Osteoblast (primary cell): ENCODE data around the gene WIPF3. TPM values are rescaled to one million over a fixed set of nuclear protein-coding genes. Genes with fewer than 3 reads are reported as not detected.

Source experiments
- DNase-seq: peaks from one replicate; pipeline ENCODE4 v3.0.0; 2011; ENCODE audit warnings: low spot score, mixed read lengths; ENCODE audit not compliant: insufficient read length; ENCODE audit errors: missing footprints
- H2AFZ ChIP-seq: 2 replicates; pipeline ENCODE4 v1.6.0; 2011; ENCODE audit warnings: mild to moderate bottlenecking, low read length
- H3K27ac ChIP-seq: 2 replicates; pipeline ENCODE4 v1.5.1; 2011; ENCODE audit warnings: mild to moderate bottlenecking, low read depth, low read length, moderate library complexity
- H3K27me3 ChIP-seq: 2 replicates; pipeline ENCODE4 v1.6.0; 2012; ENCODE audit warnings: mild to moderate bottlenecking, control low read depth, inconsistent platforms, low read length, moderate library complexity; ENCODE audit not compliant: insufficient read depth
- H3K36me3 ChIP-seq: 2 replicates; pipeline ENCODE4 v1.5.1; 2011; ENCODE audit warnings: mild to moderate bottlenecking, low read length, control low read depth, moderate library complexity; ENCODE audit not compliant: insufficient read depth
- H3K4me1 ChIP-seq: 2 replicates; pipeline ENCODE4 v1.5.1; 2011; ENCODE audit warnings: mild to moderate bottlenecking, low read length, control low read depth, moderate library complexity; ENCODE audit not compliant: insufficient read depth
- H3K4me2 ChIP-seq: 2 replicates; pipeline ENCODE4 v1.6.0; 2011; ENCODE audit warnings: mild to moderate bottlenecking, low read length; ENCODE audit not compliant: insufficient read depth
- H3K4me3 ChIP-seq: fragments of 200-600 bp; sonication (generic); 3 replicates; pipeline ENCODE4 v1.5.1; 2012; ENCODE audit warnings: mild to moderate bottlenecking, low read length, inconsistent platforms; ENCODE audit not compliant: insufficient read depth
- H3K79me2 ChIP-seq: 2 replicates; pipeline ENCODE4 v1.6.0; 2012; ENCODE audit warnings: mild to moderate bottlenecking, low read length, control low read depth, inconsistent platforms; ENCODE audit not compliant: insufficient read depth
- H3K9me3 ChIP-seq: 2 replicates; pipeline ENCODE4 v1.5.1; 2011; ENCODE audit warnings: low read depth, low read length, control low read depth
- H4K20me1 ChIP-seq: 2 replicates; pipeline ENCODE4 v1.6.0; 2012; ENCODE audit warnings: mild to moderate bottlenecking, low read length, control low read depth; ENCODE audit not compliant: insufficient read depth
- CTCF ChIP-seq: IDR thresholded peaks from 2 replicates; pipeline ENCODE4 v1.5.1; 2011; ENCODE audit warnings: mild to moderate bottlenecking, low read depth, low read length, moderate library complexity; ENCODE audit errors: extremely low read depth
- total RNA-seq: library from RNA; depleted of rRNA; stranded (reverse); fragments of >200 nt; gene quantifications from 2 replicates; pipeline ENCODE4 v1.2.3, GENCODE V29; 2012

The WIPF3 gene
- total RNA-seq, 1 donor: not detected

GRCh38 chr7:29884399-29885272 is 78.3 kb downstream of the WIPF3 start:
- Histone ChIP-seq H3K9me3 (no peaks in the 10 kb centered on the region), H3K4me1 (no peaks in the 10 kb centered on the region), H3K4me2 (no peak overlapping the region), H3K36me3 (no peaks in the 10 kb centered on the region), H3K79me2 (no peaks in the 10 kb centered on the region), H2AFZ (no peak overlapping the region), H4K20me1 (no peaks in the 10 kb centered on the region), H3K4me3 (no peak overlapping the region), H3K27ac (no peak overlapping the region), H3K27me3 (peaks cover 13% of the 10 kb centered on the region)
- no peak for TF ChIP-seq CTCF
- no peak for DNase-seq

GRCh38 chr7:29885626-29886025 is 79.3 kb downstream of the WIPF3 start:
- H2AFZ ChIP-seq: no peak overlapping the region
- H3K4me2 ChIP-seq: no peak overlapping the region
- no peak for TF ChIP-seq CTCF
- no peak overlapping the region for H3K27ac ChIP-seq
- no peaks in the 10 kb centered on the region for H4K20me1 ChIP-seq
- peaks cover 13% of the 10 kb centered on the region for H3K27me3 ChIP-seq
- H3K4me1 ChIP-seq: no peaks in the 10 kb centered on the region
- H3K79me2 ChIP-seq: no peaks in the 10 kb centered on the region
- no peak overlapping the region for H3K4me3 ChIP-seq
- H3K9me3 ChIP-seq: no peaks in the 10 kb centered on the region
- H3K36me3 ChIP-seq: no peaks in the 10 kb centered on the region
- no peak for DNase-seq

- no peaks in the 10 kb centered on the region for H3K36me3 ChIP-seq
- H3K79me2 ChIP-seq: no peaks in the 10 kb centered on the region
- peaks cover 17% of the 10 kb centered on the region for H3K27me3 ChIP-seq
- no peak overlapping the region for H2AFZ ChIP-seq
- H3K4me3 ChIP-seq: no peak overlapping the region
- no peak for TF ChIP-seq CTCF
- no peak overlapping the region for H3K4me2 ChIP-seq
- no peaks in the 10 kb centered on the region for H3K9me3 ChIP-seq
- H3K4me1 ChIP-seq: no peaks in the 10 kb centered on the region
- no peaks in the 10 kb centered on the region for H4K20me1 ChIP-seq
- no peak overlapping the region for H3K27ac ChIP-seq
- no peak for DNase-seq
These were observed 80.5 kb downstream of the WIPF3 start for GRCh38 chr7:29886827-29887226.

GRCh38 chr7:29888006-29888405 is 81.7 kb downstream of the WIPF3 start:
- Histone ChIP-seq H4K20me1 (no peaks in the 10 kb centered on the region), H3K79me2 (no peaks in the 10 kb centered on the region), H3K27ac (no peak overlapping the region), H3K9me3 (no peaks in the 10 kb centered on the region), H3K4me3 (no peak overlapping the region), H3K27me3 (peaks cover 18% of the 10 kb centered on the region), H3K4me2 (no peak overlapping the region), H3K4me1 (no peaks in the 10 kb centered on the region), H3K36me3 (no peaks in the 10 kb centered on the region), H2AFZ (no peak overlapping the region)
- TF ChIP-seq CTCF: no peak
- DNase-seq: no peak
